Keratinocyte (primary cell): ENCODE measurements around the gene DCLK1.

Experiments used
- CTCF ChIP-seq, 3 experiments: IDR thresholded peaks in 1 of 3; conservative IDR thresholded peaks in 1 of 3; optimal IDR thresholded peaks in 1 of 3; 2 replicates in 2 of 3; 3 replicates in 1 of 3; pipeline versions ENCODE3 to v1.5.1; 2011; ENCODE audit warnings: low read length in 3 of 3, mild to moderate bottlenecking in 3 of 3, moderate library complexity in 2 of 3, control low read depth in 1 of 3, inconsistent platforms in 1 of 3; ENCODE audit not compliant: insufficient read depth in 2 of 3; ENCODE audit errors: extremely low read depth in 1 of 3
- EZH2 ChIP-seq: IDR thresholded peaks from one replicate; pipeline ENCODE4 v1.6.1; 2012; ENCODE audit warnings: inconsistent platforms, mild to moderate bottlenecking, low read length, moderate library complexity

- TF ChIP-seq CTCF (optimal IDR thresholded peaks at IDR 0.05 in 1 of 3, IDR thresholded peaks at IDR 0.05 in 1 of 3, conservative IDR thresholded peaks at IDR 0.05 in 1 of 3; ENCODE audit: extremely low read depth in 1 of 3, insufficient read depth in 2 of 3, low read length in 3 of 3) (no peak), EZH2 (no peak)
Measured at GRCh38 chr13:36082806-36083205, 48.4 kb downstream of the DCLK1 start.
